Measurements from ENCODE around the gene CDHR2.

DNA sequence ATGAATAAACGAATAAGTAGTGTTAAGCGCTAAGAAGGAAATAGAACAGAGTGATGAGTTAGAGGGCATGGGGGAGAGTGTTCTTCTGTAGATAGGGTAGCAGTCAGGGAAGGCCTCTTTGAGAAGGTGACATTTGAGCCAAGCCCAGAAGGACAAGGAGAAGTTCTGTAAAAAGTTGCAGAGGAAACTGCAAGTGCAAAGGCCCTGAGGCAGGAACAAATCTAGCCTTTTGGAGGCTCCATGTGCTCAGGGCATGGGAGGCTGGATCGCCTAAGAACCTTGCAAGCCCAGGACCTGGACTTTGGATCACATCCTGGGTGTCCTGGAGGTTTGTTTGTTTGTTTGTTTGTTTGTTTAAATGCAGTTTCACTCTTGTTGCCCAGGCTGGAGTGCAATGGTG, 89.3 kb downstream of the CDHR2 start:
- TF ChIP-seq EZH2 (IDR thresholded peaks at IDR 0.05) = no peak
- no peak for TF ChIP-seq POLR2AphosphoS5 (IDR thresholded peaks at IDR 0.05; ENCODE audit: borderline replicate concordance, low read depth, low read length)
